ENCODE data around the gene HPCAL1. TPM values are rescaled to one million over a fixed set of nuclear protein-coding genes. Genes with fewer than 3 reads are reported as not detected.

HPCAL1 gene
- total and polyA plus RNA-seq, 10 of the 15 experiments (the other 5 are each of a cell fraction or from before 2014, with no cell fraction given), result 0.40 to 12.8 (median 7.9) TPM

- ChIA-PET POLR2A (interaction anchor here (1.0 kb wide), 1 partner anchor 10 kb away, joined by 5 read pairs; no protein-coding TSS in a partner anchor), SMC1A (ENCODE audit: uncharacterized antibody, unreplicated experiment) (interaction anchor here (0.7 to 1.4 kb wide), 2 partner anchors 16 to 17 kb away, joined by 3 to 6 read pairs; no protein-coding TSS in a partner anchor), RAD21 (ENCODE audit: unreplicated experiment) (no interaction called here), CTCF (interaction anchor here (0.6 to 1.5 kb wide), 4 partner anchors 11 to 76 kb away, joined by 3 to 4 read pairs (median 3); no protein-coding TSS in a partner anchor)
- H3K79me2 ChIP-seq (ENCODE audit: control insufficient read depth, insufficient read depth, low read length), result no peaks in the 10 kb centered on the region
- ATAC-seq (no peak), DNase-seq (ENCODE audit: low read depth, low spot score) (no peak), FAIRE-seq (no peak)
- no peaks in the 10 kb centered on the region for H3K9me3 ChIP-seq (replicated peaks; ENCODE audit: control insufficient read depth, insufficient read depth, low read length)
- no peak for TF ChIP-seq FOXK2 (IDR thresholded peaks at IDR 0.05)
- TF ChIP-seq BCLAF1 (IDR thresholded peaks at IDR 0.05), result no peak
- no peak for TF ChIP-seq EP300 (IDR thresholded peaks at IDR 0.05; ENCODE audit: borderline replicate concordance in 1 of 2, control insufficient read depth in 1 of 2, low read depth in 2 of 2, low read length in 2 of 2)
- no peak for TF ChIP-seq ZNF384 (IDR thresholded peaks at IDR 0.05; ENCODE audit: borderline replicate concordance, low read depth, low read length)
- intact Hi-C loops (cut with micrococcal nuclease; ENCODE audit: unreplicated experiment) (no loop called here), in situ Hi-C loops (cut with MboI) (no loop called here)
- no peak overlapping the region for H3K4me3 ChIP-seq
- H3K4me2 ChIP-seq (ENCODE audit: control insufficient read depth, insufficient read depth), result no peak overlapping the region
- 64% methylated on average over 5 of the region's 5 CpGs for WGBS (ENCODE audit: insufficient coverage, insufficient replicate concordance, low lambda C conversion rate, missing lambda C conversion rate)
- no peaks in the 10 kb centered on the region; the same call in 1 of the 2 replicates for H4K20me1 ChIP-seq (ENCODE audit: control insufficient read depth, insufficient read depth)
- no TSS peak for BruUV-seq (replicated peaks)
- no peaks in the 10 kb centered on the region for H3K36me3 ChIP-seq (ENCODE audit: control insufficient read depth in 2 of 2, insufficient read depth in 2 of 2, low read length in 1 of 2)
- no peaks in the 10 kb centered on the region for H3K4me1 ChIP-seq (ENCODE audit: control insufficient read depth, insufficient read depth, low read length)
- no peak overlapping the region for H3K27ac ChIP-seq (ENCODE audit: control insufficient read depth, insufficient read depth)
- no peak overlapping the region for H2AFZ ChIP-seq (ENCODE audit: control insufficient read depth, low read depth, low read length)
- no peaks in the 10 kb centered on the region for H3K27me3 ChIP-seq (replicated peaks in 1 of 2; ENCODE audit: control insufficient read depth in 2 of 2, insufficient read depth in 2 of 2, low read length in 1 of 2)
- no peak overlapping the region for H3K9ac ChIP-seq (ENCODE audit: control insufficient read depth, insufficient read depth, low read length)
Observed at GRCh38 chr2:10392100-10392499, 89.4 kb downstream of the HPCAL1 start.
